ENCODE results near the gene GNAQ. TPM values are rescaled to one million over a fixed set of nuclear protein-coding genes. Genes with fewer than 3 reads are reported as not detected.
"Not testable (repeated sequence)": the region's sequence is repeated elsewhere in the genome, so short reads cannot be mapped to it uniquely, and the experiment has no call there.

GNAQ gene
- total RNA-seq, 6 experiments from 2014 or later: 41.6 to 45.8 (median 44.3) TPM

GRCh38 chr9:77705636-77706035 lies 326.0 kb downstream of the GNAQ start:
- no peak overlapping the region for H3K4me3 Mint-ChIP-seq
- no peak for DNase-seq
- TF ChIP-seq CTCF (IDR thresholded peaks at IDR 0.05): no peak
- peaks cover 18% of the 10 kb centered on the region for H3K36me3 Mint-ChIP-seq (ENCODE audit: low read depth)
- H3K9me3 Mint-ChIP-seq: peaks cover 22% of the 10 kb centered on the region
- no peaks in the 10 kb centered on the region for H3K27me3 Mint-ChIP-seq (ENCODE audit: insufficient read depth)
- peaks cover 41% of the 10 kb centered on the region for H3K4me1 Mint-ChIP-seq (ENCODE audit: low read depth)
- H3K27ac Mint-ChIP-seq: no peak overlapping the region

DNA sequence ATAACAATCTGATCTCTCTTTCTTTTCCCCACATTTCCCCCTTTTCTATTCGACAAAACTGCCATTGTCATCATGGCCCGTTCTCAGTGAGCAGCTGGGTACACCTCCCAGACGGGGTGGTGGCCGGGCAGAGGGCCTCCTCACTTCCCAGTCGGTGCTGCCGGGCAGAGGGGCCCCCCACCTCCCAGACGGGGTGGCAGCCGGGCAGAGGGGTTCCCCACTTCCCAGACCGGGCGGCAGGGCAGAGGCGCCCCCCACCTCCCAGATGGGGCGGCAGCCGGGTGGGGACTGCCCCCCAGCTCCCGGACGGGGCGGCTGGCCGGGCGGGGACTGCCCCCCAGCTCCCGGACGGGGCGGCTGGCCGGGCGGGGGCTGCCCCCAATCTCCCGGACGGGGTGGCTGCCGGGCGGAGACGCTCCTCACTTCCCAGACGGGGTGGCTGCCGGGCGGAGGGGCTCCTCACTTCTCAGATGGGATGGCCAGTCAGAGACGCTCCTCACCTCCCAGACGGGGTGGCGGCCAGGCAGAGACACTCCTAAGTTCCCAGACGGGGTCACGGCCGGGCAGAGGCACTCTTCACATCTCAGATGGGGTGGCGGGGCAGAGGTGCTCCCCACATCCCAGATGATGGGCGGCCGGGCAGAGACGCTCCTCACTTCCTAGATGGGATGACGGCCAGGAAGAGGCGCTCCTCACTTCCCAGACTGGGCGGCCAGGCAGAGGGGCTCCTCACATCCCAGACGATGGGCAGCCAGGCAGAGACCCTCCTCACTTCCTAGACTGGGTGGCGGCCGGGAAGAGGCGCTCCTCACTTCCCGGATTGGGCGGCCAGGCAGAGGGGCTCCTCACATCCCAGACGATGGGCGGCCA lies 328.9 kb downstream of the GNAQ start:
- H3K27ac Mint-ChIP-seq; H3K36me3 Mint-ChIP-seq (ENCODE audit: low read depth); H3K9me3 Mint-ChIP-seq; DNase-seq; H3K4me3 Mint-ChIP-seq; H3K27me3 Mint-ChIP-seq (ENCODE audit: insufficient read depth): not testable (repeated sequence)
- peaks cover 15% of the 10 kb centered on the region for H3K4me1 Mint-ChIP-seq (ENCODE audit: low read depth)

- Mint-ChIP-seq H3K27ac (no peak overlapping the region), H3K36me3 (ENCODE audit: low read depth) (no peaks in the 10 kb centered on the region), H3K9me3 (no peaks in the 10 kb centered on the region), H3K4me3 (no peak overlapping the region), H3K27me3 (ENCODE audit: insufficient read depth) (peaks cover 8% of the 10 kb centered on the region), H3K4me1 (ENCODE audit: low read depth) (no peaks in the 10 kb centered on the region)
- no peak for TF ChIP-seq CTCF (IDR thresholded peaks at IDR 0.05)
- DNase-seq: no peak
Observed at GRCh38 chr9:77697238-77697984, 334.2 kb downstream of the GNAQ start.

DNA sequence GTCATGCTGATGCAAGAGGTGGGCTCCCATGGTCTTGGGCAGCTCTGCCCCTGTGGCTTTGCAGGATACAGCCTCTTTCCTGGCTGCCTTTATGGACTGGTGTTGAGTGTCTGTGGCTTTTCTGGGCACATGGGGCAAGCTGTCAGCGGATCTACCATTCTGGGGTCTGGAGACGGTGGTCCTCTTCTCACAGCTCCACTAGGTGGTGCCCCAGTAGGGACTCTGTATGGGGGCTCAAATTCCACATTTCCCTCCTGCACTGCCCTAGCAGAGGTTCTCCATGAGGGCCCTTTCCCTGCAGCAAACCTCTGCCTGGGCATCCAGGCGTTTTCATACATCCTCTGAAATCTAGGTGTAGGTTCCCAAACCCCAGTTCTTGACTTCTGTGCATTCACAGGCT lies 340.9 kb downstream of the GNAQ start:
- not testable (repeated sequence) for H3K36me3 Mint-ChIP-seq (ENCODE audit: low read depth); H3K27ac Mint-ChIP-seq; H3K9me3 Mint-ChIP-seq; H3K4me1 Mint-ChIP-seq (ENCODE audit: low read depth); H3K4me3 Mint-ChIP-seq; H3K27me3 Mint-ChIP-seq (ENCODE audit: insufficient read depth); DNase-seq

DNA sequence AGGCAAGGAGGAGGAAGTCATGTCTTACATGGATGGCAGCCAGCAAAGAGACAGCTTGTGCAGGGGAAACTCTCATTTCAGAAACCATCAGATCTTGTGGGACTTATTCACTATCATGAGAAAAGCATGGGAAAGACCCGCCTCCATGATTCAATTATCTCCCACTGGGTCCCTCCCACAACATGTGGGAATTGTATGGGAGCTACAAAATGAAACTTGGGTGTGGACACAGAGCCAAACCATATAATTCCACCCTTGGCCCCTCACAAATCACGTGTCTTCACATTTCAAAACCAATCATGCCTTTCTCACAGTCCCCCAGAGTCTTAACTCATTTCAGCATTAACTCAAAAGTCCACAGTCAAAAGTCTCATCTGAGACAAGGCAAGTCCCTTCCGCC lies 341.5 kb downstream of the GNAQ start:
- not testable (repeated sequence) for H3K27ac Mint-ChIP-seq; H3K36me3 Mint-ChIP-seq (ENCODE audit: low read depth); H3K27me3 Mint-ChIP-seq (ENCODE audit: insufficient read depth); H3K4me1 Mint-ChIP-seq (ENCODE audit: low read depth); DNase-seq; H3K4me3 Mint-ChIP-seq; H3K9me3 Mint-ChIP-seq

DNA sequence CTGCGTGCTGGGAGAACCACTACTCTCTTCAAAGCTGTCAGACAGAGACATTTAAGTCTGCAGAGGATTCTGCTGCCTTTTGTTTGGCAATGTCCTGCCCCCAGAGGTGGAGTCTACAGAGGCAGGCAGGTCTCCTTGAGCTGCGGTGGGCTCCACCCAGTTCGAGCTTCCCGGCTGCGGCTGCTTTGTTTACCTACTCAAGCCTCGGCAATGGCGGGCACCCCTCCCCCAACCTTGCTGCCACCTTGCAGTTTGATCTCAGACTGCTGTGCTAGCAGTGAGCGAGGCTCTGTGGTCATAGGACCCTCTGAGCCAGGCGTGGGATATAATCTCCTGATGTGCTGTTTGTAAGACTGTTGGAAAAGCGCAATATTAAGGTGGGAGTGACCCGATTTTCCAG lies 343.9 kb downstream of the GNAQ start:
- H3K27ac Mint-ChIP-seq; H3K4me3 Mint-ChIP-seq; DNase-seq; H3K9me3 Mint-ChIP-seq; H3K36me3 Mint-ChIP-seq (ENCODE audit: low read depth); H3K27me3 Mint-ChIP-seq (ENCODE audit: insufficient read depth); H3K4me1 Mint-ChIP-seq (ENCODE audit: low read depth): not testable (repeated sequence)

GRCh38 chr9:77680581-77680980 lies 351.0 kb downstream of the GNAQ start:
- Mint-ChIP-seq H3K4me1 (ENCODE audit: low read depth) (no peaks in the 10 kb centered on the region), H3K36me3 (ENCODE audit: low read depth) (no peaks in the 10 kb centered on the region), H3K9me3 (no peaks in the 10 kb centered on the region), H3K27me3 (ENCODE audit: insufficient read depth) (peaks cover 3% of the 10 kb centered on the region; the same call in 1 of the 2 replicates), H3K27ac (no peak overlapping the region), H3K4me3 (no peak overlapping the region)
- no peak for TF ChIP-seq CTCF (IDR thresholded peaks at IDR 0.05)
- DNase-seq: no peak

Measured in HFFc6 (cell line).